WTC11 (cell line): ENCODE measurements around the gene SHC3. TPM values are rescaled to one million over a fixed set of nuclear protein-coding genes. Genes with fewer than 3 reads are reported as not detected.

Experiments
- ATAC-seq: fragments of 200-7000 bp; cut with Tn5 transposase; 2 replicates; pipeline ENCODE4 v1.10.0; 2021; ENCODE audit warnings: mild to moderate bottlenecking, moderate library complexity
- CTCF ChIA-PET: fragments of 300-600 bp; sonication (Branson Sonifier 250); formaldehyde crosslinking; loops from one replicate; lab custom pipeline; 2021; ENCODE audit warnings: antibody characterized with exemption; lab: Charles Lee
- POLR2A ChIA-PET: fragments of 350-600 bp; sonication (Branson Sonifier 250); formaldehyde crosslinking; loops from one replicate; lab custom pipeline; 2021; ENCODE audit warnings: antibody characterized with exemption; lab: Charles Lee
- DNase-seq: peaks from one replicate; pipeline ENCODE4 v3.0.0; 2021; ENCODE audit warnings: low spot score
- H3K27ac Mint-ChIP-seq: 2 replicates; pipeline ENCODE4 v1.8.0; 2021; ENCODE audit warnings: mixed read lengths
- H3K27me3 Mint-ChIP-seq: 2 replicates; pipeline ENCODE4 v1.8.0; 2021; ENCODE audit warnings: low read depth, mild to moderate bottlenecking, moderate library complexity, mixed read lengths
- H3K36me3 Mint-ChIP-seq: 2 replicates; pipeline ENCODE4 v1.8.0; 2021; ENCODE audit warnings: mixed read lengths
- H3K4me1 Mint-ChIP-seq: 2 replicates; pipeline ENCODE4 v1.8.0; 2022; ENCODE audit warnings: mixed read lengths
- H3K4me3 Mint-ChIP-seq: 2 replicates; pipeline ENCODE4 v1.8.0; 2021; ENCODE audit warnings: mild to moderate bottlenecking, moderate library complexity, mixed read lengths
- H3K9me3 Mint-ChIP-seq: 2 replicates; pipeline ENCODE4 v1.8.0; 2021; ENCODE audit warnings: mixed read lengths
- ATF1 ChIP-seq: sonication (generic); formaldehyde crosslinking; IDR thresholded peaks from 2 replicates; pipeline ENCODE4 v1.8.1; 2023; ENCODE audit warnings: mild to moderate bottlenecking, moderate library complexity, missing genetic modification reagents
- CREM ChIP-seq: sonication (generic); formaldehyde crosslinking; IDR thresholded peaks from 2 replicates; pipeline ENCODE4 v1.8.1; 2022; ENCODE audit warnings: mild to moderate bottlenecking, missing genetic modification reagents, moderate library complexity
- ETV6 ChIP-seq: sonication (generic); formaldehyde crosslinking; IDR thresholded peaks from 2 replicates; pipeline ENCODE4 v1.8.1; 2022; ENCODE audit warnings: mild to moderate bottlenecking, missing genetic modification reagents
- JUN ChIP-seq: sonication (generic); formaldehyde crosslinking; IDR thresholded peaks from 2 replicates; pipeline ENCODE4 v1.8.0; 2023; ENCODE audit warnings: mild to moderate bottlenecking, missing genetic modification reagents
- OVOL2 ChIP-seq: fragments of 250-450 bp; sonication (Bioruptor Pico); IDR thresholded peaks from 2 replicates; pipeline ENCODE4 v1.9.0; 2021; ENCODE audit warnings: mild to moderate bottlenecking, borderline replicate concordance
- PRRX2 ChIP-seq: fragments of 250-450 bp; sonication (Bioruptor Pico); IDR thresholded peaks from 2 replicates; pipeline ENCODE4 v1.8.0; 2021; ENCODE audit warnings: mild to moderate bottlenecking
- SMAD3 ChIP-seq: sonication (generic); formaldehyde crosslinking; IDR thresholded peaks from 2 replicates; pipeline ENCODE4 v1.8.0; 2022; ENCODE audit warnings: missing genetic modification reagents, mild to moderate bottlenecking, borderline replicate concordance
- SMAD4 ChIP-seq: sonication (generic); formaldehyde crosslinking; IDR thresholded peaks from 2 replicates; pipeline ENCODE4 v1.8.0; 2022; ENCODE audit warnings: mild to moderate bottlenecking, missing genetic modification reagents
- SOX15 ChIP-seq: fragments of 250-450 bp; sonication (Bioruptor Pico); IDR thresholded peaks from 2 replicates; pipeline ENCODE4 v1.9.0; 2021; ENCODE audit warnings: mild to moderate bottlenecking
- TEAD1 ChIP-seq: sonication (generic); formaldehyde crosslinking; IDR thresholded peaks from 2 replicates; pipeline ENCODE4 v1.8.0; 2022; ENCODE audit warnings: mild to moderate bottlenecking, missing genetic modification reagents
- TEAD4 ChIP-seq: sonication (generic); formaldehyde crosslinking; IDR thresholded peaks from 2 replicates; pipeline ENCODE4 v1.8.0; 2022; ENCODE audit warnings: mild to moderate bottlenecking, missing genetic modification reagents
- ZNF263 ChIP-seq: sonication (generic); formaldehyde crosslinking; IDR thresholded peaks from 2 replicates; pipeline ENCODE4 v1.8.1; 2022; ENCODE audit warnings: low read depth, mild to moderate bottlenecking, moderate library complexity, missing genetic modification reagents
- ZNF423 ChIP-seq: fragments of 250-450 bp; sonication (Bioruptor Pico); IDR thresholded peaks from 2 replicates; pipeline ENCODE4 v2.1.2; 2022; ENCODE audit warnings: mild to moderate bottlenecking, moderate library complexity
- total RNA-seq: library from RNA; stranded (reverse); gene quantifications from 3 replicates; pipeline ENCODE4 v1.2.3, GENCODE V29; 2021
- TF ChIP-seq, protein P1 (sequence below): fragments of 250-450 bp; sonication (Bioruptor Pico); IDR thresholded peaks from 2 replicates; pipeline ENCODE4 v1.9.0; 2021; ENCODE audit warnings: mild to moderate bottlenecking, borderline replicate concordance
- TF ChIP-seq, protein P2 (sequence below): sonication (generic); formaldehyde crosslinking; conservative IDR thresholded peaks from 2 replicates; pipeline ENCODE4 v1.8.1; 2023; ENCODE audit warnings: mild to moderate bottlenecking, low read depth, missing genetic modification reagents, moderate library complexity
- TF ChIP-seq, protein P3 (sequence below): fragments of 200-600 bp; IDR thresholded peaks from 2 replicates; pipeline ENCODE4 v1.8.0; 2022; ENCODE audit warnings: antibody characterized with exemption
- TF ChIP-seq, protein P4 (sequence below): sonication (generic); formaldehyde crosslinking; IDR thresholded peaks from 2 replicates; pipeline ENCODE4 v1.8.1; 2023; ENCODE audit warnings: mild to moderate bottlenecking, moderate library complexity, missing genetic modification reagents
- TF ChIP-seq, protein P5 (sequence below): sonication (generic); formaldehyde crosslinking; IDR thresholded peaks from 2 replicates; pipeline ENCODE4 v1.8.1; 2022; ENCODE audit warnings: missing genetic modification reagents, borderline replicate concordance
- TF ChIP-seq, protein P6 (sequence below): sonication (generic); formaldehyde crosslinking; IDR thresholded peaks from 2 replicates; pipeline ENCODE4 v1.8.0; 2023; ENCODE audit warnings: missing genetic modification reagents, mild to moderate bottlenecking, borderline replicate concordance

Gene SHC3
- total RNA-seq, 1 experiment from 2014 or later: 4.9 TPM

DNA sequence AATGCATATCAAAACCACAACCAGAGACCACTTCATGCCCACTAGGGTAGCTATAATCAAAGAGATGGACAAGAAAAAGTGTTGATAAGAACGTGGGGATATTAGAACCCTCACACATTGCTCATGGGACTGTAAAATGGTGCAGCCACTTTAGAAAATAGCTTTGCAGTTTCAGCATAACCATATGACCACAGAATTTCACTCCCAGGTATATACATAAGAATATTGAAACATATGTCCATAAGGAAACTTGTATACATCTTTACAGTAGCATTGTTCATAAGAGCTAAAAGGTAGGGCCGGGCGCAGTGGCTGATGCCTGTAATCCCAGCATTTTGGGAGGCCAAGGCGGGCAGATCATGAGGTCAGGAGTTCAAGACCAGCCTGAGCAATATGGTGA is 131.0 kb downstream of the SHC3 start:
- peaks cover 2% of the 10 kb centered on the region; the same call in 1 of the 2 replicates for H3K4me1 Mint-ChIP-seq
- CTCF ChIA-PET: no interaction called here
- H3K27me3 Mint-ChIP-seq: no peaks in the 10 kb centered on the region
- ATAC-seq: no peak
- no peak overlapping the region for H3K27ac Mint-ChIP-seq
- POLR2A ChIA-PET: no interaction called here
- H3K4me3 Mint-ChIP-seq: no peak overlapping the region
- H3K9me3 Mint-ChIP-seq: no peaks in the 10 kb centered on the region
- H3K36me3 Mint-ChIP-seq: no peaks in the 10 kb centered on the region; the same call in 1 of the 2 replicates
- DNase-seq: no peak
- TF ChIP-seq PRRX2 (CRISPR knock-in tag) (no peak), TEAD4 (no peak), SMAD4 (CRISPR knock-in tag) (no peak), ZNF263 (CRISPR knock-in tag) (no peak), CREM (no peak), ZNF423 (no peak), SMAD3 (CRISPR knock-in tag) (no peak), OVOL2 (CRISPR knock-in tag) (no peak), ATF1 (CRISPR knock-in tag) (no peak), TEAD1 (CRISPR knock-in tag) (no peak), SOX15 (CRISPR knock-in tag) (no peak), ETV6 (CRISPR knock-in tag) (no peak), JUN (CRISPR knock-in tag) (no peak)
- TF ChIP-seq, protein P1, sequence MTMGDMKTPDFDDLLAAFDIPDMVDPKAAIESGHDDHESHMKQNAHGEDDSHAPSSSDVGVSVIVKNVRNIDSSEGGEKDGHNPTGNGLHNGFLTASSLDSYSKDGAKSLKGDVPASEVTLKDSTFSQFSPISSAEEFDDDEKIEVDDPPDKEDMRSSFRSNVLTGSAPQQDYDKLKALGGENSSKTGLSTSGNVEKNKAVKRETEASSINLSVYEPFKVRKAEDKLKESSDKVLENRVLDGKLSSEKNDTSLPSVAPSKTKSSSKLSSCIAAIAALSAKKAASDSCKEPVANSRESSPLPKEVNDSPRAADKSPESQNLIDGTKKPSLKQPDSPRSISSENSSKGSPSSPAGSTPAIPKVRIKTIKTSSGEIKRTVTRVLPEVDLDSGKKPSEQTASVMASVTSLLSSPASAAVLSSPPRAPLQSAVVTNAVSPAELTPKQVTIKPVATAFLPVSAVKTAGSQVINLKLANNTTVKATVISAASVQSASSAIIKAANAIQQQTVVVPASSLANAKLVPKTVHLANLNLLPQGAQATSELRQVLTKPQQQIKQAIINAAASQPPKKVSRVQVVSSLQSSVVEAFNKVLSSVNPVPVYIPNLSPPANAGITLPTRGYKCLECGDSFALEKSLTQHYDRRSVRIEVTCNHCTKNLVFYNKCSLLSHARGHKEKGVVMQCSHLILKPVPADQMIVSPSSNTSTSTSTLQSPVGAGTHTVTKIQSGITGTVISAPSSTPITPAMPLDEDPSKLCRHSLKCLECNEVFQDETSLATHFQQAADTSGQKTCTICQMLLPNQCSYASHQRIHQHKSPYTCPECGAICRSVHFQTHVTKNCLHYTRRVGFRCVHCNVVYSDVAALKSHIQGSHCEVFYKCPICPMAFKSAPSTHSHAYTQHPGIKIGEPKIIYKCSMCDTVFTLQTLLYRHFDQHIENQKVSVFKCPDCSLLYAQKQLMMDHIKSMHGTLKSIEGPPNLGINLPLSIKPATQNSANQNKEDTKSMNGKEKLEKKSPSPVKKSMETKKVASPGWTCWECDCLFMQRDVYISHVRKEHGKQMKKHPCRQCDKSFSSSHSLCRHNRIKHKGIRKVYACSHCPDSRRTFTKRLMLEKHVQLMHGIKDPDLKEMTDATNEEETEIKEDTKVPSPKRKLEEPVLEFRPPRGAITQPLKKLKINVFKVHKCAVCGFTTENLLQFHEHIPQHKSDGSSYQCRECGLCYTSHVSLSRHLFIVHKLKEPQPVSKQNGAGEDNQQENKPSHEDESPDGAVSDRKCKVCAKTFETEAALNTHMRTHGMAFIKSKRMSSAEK: no peak
- TF ChIP-seq, protein P2, sequence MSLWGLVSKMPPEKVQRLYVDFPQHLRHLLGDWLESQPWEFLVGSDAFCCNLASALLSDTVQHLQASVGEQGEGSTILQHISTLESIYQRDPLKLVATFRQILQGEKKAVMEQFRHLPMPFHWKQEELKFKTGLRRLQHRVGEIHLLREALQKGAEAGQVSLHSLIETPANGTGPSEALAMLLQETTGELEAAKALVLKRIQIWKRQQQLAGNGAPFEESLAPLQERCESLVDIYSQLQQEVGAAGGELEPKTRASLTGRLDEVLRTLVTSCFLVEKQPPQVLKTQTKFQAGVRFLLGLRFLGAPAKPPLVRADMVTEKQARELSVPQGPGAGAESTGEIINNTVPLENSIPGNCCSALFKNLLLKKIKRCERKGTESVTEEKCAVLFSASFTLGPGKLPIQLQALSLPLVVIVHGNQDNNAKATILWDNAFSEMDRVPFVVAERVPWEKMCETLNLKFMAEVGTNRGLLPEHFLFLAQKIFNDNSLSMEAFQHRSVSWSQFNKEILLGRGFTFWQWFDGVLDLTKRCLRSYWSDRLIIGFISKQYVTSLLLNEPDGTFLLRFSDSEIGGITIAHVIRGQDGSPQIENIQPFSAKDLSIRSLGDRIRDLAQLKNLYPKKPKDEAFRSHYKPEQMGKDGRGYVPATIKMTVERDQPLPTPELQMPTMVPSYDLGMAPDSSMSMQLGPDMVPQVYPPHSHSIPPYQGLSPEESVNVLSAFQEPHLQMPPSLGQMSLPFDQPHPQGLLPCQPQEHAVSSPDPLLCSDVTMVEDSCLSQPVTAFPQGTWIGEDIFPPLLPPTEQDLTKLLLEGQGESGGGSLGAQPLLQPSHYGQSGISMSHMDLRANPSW: no peak
- TF ChIP-seq, protein P3, sequence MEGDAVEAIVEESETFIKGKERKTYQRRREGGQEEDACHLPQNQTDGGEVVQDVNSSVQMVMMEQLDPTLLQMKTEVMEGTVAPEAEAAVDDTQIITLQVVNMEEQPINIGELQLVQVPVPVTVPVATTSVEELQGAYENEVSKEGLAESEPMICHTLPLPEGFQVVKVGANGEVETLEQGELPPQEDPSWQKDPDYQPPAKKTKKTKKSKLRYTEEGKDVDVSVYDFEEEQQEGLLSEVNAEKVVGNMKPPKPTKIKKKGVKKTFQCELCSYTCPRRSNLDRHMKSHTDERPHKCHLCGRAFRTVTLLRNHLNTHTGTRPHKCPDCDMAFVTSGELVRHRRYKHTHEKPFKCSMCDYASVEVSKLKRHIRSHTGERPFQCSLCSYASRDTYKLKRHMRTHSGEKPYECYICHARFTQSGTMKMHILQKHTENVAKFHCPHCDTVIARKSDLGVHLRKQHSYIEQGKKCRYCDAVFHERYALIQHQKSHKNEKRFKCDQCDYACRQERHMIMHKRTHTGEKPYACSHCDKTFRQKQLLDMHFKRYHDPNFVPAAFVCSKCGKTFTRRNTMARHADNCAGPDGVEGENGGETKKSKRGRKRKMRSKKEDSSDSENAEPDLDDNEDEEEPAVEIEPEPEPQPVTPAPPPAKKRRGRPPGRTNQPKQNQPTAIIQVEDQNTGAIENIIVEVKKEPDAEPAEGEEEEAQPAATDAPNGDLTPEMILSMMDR: no peak
- TF ChIP-seq, protein P4, sequence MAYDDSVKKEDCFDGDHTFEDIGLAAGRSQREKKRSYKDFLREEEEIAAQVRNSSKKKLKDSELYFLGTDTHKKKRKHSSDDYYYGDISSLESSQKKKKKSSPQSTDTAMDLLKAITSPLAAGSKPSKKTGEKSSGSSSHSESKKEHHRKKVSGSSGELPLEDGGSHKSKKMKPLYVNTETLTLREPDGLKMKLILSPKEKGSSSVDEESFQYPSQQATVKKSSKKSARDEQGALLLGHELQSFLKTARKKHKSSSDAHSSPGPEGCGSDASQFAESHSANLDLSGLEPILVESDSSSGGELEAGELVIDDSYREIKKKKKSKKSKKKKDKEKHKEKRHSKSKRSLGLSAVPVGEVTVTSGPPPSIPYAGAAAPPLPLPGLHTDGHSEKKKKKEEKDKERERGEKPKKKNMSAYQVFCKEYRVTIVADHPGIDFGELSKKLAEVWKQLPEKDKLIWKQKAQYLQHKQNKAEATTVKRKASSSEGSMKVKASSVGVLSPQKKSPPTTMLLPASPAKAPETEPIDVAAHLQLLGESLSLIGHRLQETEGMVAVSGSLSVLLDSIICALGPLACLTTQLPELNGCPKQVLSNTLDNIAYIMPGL: no peak
- TF ChIP-seq, protein P5, sequence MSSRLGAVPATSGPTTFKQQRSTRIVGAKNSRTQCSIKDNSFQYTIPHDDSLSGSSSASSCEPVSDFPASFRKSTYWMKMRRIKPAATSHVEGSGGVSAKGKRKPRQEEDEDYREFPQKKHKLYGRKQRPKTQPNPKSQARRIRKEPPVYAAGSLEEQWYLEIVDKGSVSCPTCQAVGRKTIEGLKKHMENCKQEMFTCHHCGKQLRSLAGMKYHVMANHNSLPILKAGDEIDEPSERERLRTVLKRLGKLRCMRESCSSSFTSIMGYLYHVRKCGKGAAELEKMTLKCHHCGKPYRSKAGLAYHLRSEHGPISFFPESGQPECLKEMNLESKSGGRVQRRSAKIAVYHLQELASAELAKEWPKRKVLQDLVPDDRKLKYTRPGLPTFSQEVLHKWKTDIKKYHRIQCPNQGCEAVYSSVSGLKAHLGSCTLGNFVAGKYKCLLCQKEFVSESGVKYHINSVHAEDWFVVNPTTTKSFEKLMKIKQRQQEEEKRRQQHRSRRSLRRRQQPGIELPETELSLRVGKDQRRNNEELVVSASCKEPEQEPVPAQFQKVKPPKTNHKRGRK (CRISPR knock-in tag): no peak
- TF ChIP-seq, protein P6, sequence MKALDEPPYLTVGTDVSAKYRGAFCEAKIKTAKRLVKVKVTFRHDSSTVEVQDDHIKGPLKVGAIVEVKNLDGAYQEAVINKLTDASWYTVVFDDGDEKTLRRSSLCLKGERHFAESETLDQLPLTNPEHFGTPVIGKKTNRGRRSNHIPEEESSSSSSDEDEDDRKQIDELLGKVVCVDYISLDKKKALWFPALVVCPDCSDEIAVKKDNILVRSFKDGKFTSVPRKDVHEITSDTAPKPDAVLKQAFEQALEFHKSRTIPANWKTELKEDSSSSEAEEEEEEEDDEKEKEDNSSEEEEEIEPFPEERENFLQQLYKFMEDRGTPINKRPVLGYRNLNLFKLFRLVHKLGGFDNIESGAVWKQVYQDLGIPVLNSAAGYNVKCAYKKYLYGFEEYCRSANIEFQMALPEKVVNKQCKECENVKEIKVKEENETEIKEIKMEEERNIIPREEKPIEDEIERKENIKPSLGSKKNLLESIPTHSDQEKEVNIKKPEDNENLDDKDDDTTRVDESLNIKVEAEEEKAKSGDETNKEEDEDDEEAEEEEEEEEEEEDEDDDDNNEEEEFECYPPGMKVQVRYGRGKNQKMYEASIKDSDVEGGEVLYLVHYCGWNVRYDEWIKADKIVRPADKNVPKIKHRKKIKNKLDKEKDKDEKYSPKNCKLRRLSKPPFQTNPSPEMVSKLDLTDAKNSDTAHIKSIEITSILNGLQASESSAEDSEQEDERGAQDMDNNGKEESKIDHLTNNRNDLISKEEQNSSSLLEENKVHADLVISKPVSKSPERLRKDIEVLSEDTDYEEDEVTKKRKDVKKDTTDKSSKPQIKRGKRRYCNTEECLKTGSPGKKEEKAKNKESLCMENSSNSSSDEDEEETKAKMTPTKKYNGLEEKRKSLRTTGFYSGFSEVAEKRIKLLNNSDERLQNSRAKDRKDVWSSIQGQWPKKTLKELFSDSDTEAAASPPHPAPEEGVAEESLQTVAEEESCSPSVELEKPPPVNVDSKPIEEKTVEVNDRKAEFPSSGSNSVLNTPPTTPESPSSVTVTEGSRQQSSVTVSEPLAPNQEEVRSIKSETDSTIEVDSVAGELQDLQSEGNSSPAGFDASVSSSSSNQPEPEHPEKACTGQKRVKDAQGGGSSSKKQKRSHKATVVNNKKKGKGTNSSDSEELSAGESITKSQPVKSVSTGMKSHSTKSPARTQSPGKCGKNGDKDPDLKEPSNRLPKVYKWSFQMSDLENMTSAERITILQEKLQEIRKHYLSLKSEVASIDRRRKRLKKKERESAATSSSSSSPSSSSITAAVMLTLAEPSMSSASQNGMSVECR: no peak
